Endothelial cell of umbilical vein (primary cell): Measurements from ENCODE around the gene TRIM25. TPM values are rescaled to one million over a fixed set of nuclear protein-coding genes. Genes with fewer than 3 reads are reported as not detected.

Experiments used
- BruUV-seq: library from RNA; stranded (reverse); fragments of 400-500 nt; replicated peaks from 2 replicates; lab custom pipeline; 2021; lab: Mats Ljungman, UMichigan
- CTCF ChIA-PET: fragments of 300-600, 350-600 bp; sonication (Branson Sonifier 250); formaldehyde crosslinking; loops from one replicate; lab custom pipeline; 2021; ENCODE audit warnings: antibody characterized with exemption, inconsistent platforms; lab: Charles Lee
- POLR2A ChIA-PET: fragments of 300-600, 350-600 bp; sonication (Branson Sonifier 250); formaldehyde crosslinking; loops from one replicate; lab custom pipeline; 2021; ENCODE audit warnings: antibody characterized with exemption, inconsistent platforms; lab: Charles Lee
- DNase-seq: peaks from one replicate; pipeline ENCODE4 v3.0.0-alpha.2; 2011; ENCODE audit warnings: low read depth, low spot score
- FAIRE-seq: peaks from 2 replicates; lab custom pipeline; 2011; peaks lifted over from hg19 to GRCh38; lab: Jason Lieb, UNC
- H2AFZ ChIP-seq: 2 replicates; pipeline ENCODE4 v1.6.0; 2012; ENCODE audit warnings: low read depth, low read length, control low read depth, inconsistent platforms
- H3K27ac ChIP-seq: 2 replicates; pipeline ENCODE4 v1.5.1; 2011; ENCODE audit warnings: low read depth, mild to moderate bottlenecking, control low read depth, low read length, moderate library complexity; ENCODE audit not compliant: insufficient read depth
- H3K27me3 ChIP-seq, 2 experiments: 2 replicates each; pipeline versions ENCODE4 v1.6.0 to v1.6.1; 2011; ENCODE audit warnings: low read length in 2 of 2, mixed read lengths in 1 of 2; ENCODE audit not compliant: control insufficient read depth in 2 of 2, insufficient read depth in 2 of 2
- H3K36me3 ChIP-seq, 2 experiments: 2 replicates in 1 of 2; 3 replicates in 1 of 2; pipeline ENCODE4 v1.5.1; 2011; ENCODE audit warnings: low read length in 2 of 2, mild to moderate bottlenecking in 1 of 2, moderate library complexity in 1 of 2; ENCODE audit not compliant: control insufficient read depth in 2 of 2, insufficient read depth in 2 of 2; ENCODE audit errors: extremely low read depth in 1 of 2
- H3K4me1 ChIP-seq: 3 replicates; pipeline ENCODE4 v1.5.1; 2011; ENCODE audit warnings: mild to moderate bottlenecking, low read length; ENCODE audit not compliant: control insufficient read depth, insufficient read depth; ENCODE audit errors: extremely low read depth
- H3K4me2 ChIP-seq: 2 replicates; pipeline ENCODE4 v1.6.1; 2011; ENCODE audit warnings: low read length, control low read depth, mixed read lengths; ENCODE audit not compliant: insufficient read depth
- H3K4me3 ChIP-seq, 3 experiments: fragments of 200-600 bp in 1 of 3; sonication (generic), shearing (Covaris generic) in 1 of 3; replicated peaks in 1 of 3; 2 replicates each; pipeline ENCODE4 v1.5.1; 2011 to 2016; ENCODE audit warnings: control low read depth in 3 of 3, low read length in 3 of 3, mild to moderate bottlenecking in 2 of 3, inconsistent platforms in 1 of 3, low read depth in 1 of 3, moderate library complexity in 1 of 3; ENCODE audit not compliant: insufficient read depth in 1 of 3
- H3K79me2 ChIP-seq: 2 replicates; pipeline ENCODE4 v1.6.0; 2012; ENCODE audit warnings: low read length, inconsistent platforms; ENCODE audit not compliant: control insufficient read depth, insufficient read depth
- H3K9ac ChIP-seq: replicated peaks from 2 replicates; pipeline ENCODE3; 2011; ENCODE audit warnings: low read length, control low read depth; ENCODE audit not compliant: insufficient read depth; ENCODE audit errors: extremely low read depth
- H3K9me1 ChIP-seq: replicated peaks from 3 replicates; pipeline ENCODE4 v1.6.0; 2011; ENCODE audit warnings: mild to moderate bottlenecking, low read length; ENCODE audit not compliant: control insufficient read depth, insufficient read depth; ENCODE audit errors: extremely low read depth
- H3K9me3 ChIP-seq: replicated peaks from 2 replicates; pipeline ENCODE4 v1.5.1; 2012; ENCODE audit warnings: low read length, inconsistent platforms; ENCODE audit not compliant: control insufficient read depth, insufficient read depth
- H4K20me1 ChIP-seq: replicated peaks from 2 replicates; pipeline ENCODE3; 2011; ENCODE audit warnings: mild to moderate bottlenecking, low read length; ENCODE audit not compliant: control insufficient read depth, insufficient read depth; ENCODE audit errors: extremely low read depth
- EZH2 ChIP-seq: IDR thresholded peaks from 2 replicates; pipeline ENCODE4 v1.6.1; 2012; ENCODE audit warnings: borderline replicate concordance, low read depth, mild to moderate bottlenecking, moderate library complexity, low read length, inconsistent platforms; ENCODE audit not compliant: severe bottlenecking
- POLR2AphosphoS5 ChIP-seq: IDR thresholded peaks from 2 replicates; pipeline ENCODE4 v1.6.1; 2012; ENCODE audit warnings: low read depth, mild to moderate bottlenecking, control low read depth, low read length, moderate library complexity; ENCODE audit not compliant: insufficient read depth
- dilution Hi-C: fragments of 300-500 bp; cut with MboI; formaldehyde crosslinking; loops from one replicate; pipeline ENCODE4 v1.15.0; 2019; ENCODE audit warnings: low sequenced_read_pairs; ENCODE audit not compliant: extremely low pct_ligation_motif_present
- intact Hi-C: fragments of 100-400 bp; cut with micrococcal nuclease; formaldehyde crosslinking; loops from one replicate; pipeline ENCODE4 v1.10.0; 2022
- polyA plus RNA-seq, 4 experiments: library from polyadenylated mRNA; depleted of rRNA in 3 of 4; stranded (reverse) in 3 of 4; unstranded in 1 of 4; fragments of >200 nt; gene quantifications; 2 replicates each; pipeline versions ENCODE4 v1.2.1 to v1.2.3, GENCODE V29; 2011 to 2012; ENCODE audit warnings: missing spikeins in 1 of 4
- total RNA-seq: library from RNA; stranded (reverse); gene quantifications from 2 replicates; pipeline ENCODE4 v1.2.3, GENCODE V29; 2021
- TF ChIP-seq, protein P1 (sequence below), 2 donors: IDR thresholded peaks; 1 replicate in 1 of 2; 2 replicates in 1 of 2; pipeline ENCODE4 v1.5.1; 2011; ENCODE audit warnings: low read length in 2 of 2, mild to moderate bottlenecking in 2 of 2, moderate library complexity in 2 of 2, control low read depth in 1 of 2, inconsistent platforms in 1 of 2, low read depth in 1 of 2; ENCODE audit not compliant: insufficient read depth in 1 of 2; ENCODE audit errors: extremely low read depth in 1 of 2

The TRIM25 gene
- total and polyA plus RNA-seq, 2 donors (not counting 3 experiments of a cell fraction or from before 2014, with no cell fraction given) = 42.8 to 98.4 TPM

GRCh38 chr17:56896217-56896967 is 17.5 kb downstream of the TRIM25 start:
- BruUV-seq = no TSS peak
- Histone ChIP-seq H3K9me3 (no peaks in the 10 kb centered on the region), H3K27ac (no peak overlapping the region), H3K27me3 (no peaks in the 10 kb centered on the region), H3K9ac (no peak overlapping the region), H3K36me3 (peaks cover 16 to 54% of the 10 kb centered on the region in 2 experiments), H3K9me1 (no peaks in the 10 kb centered on the region), H3K4me3 (no peak overlapping the region), H3K79me2 (peaks cover 4% of the 10 kb centered on the region), H3K4me1 (peaks cover 13% of the 10 kb centered on the region), H2AFZ (no peak overlapping the region), H4K20me1 (no peaks in the 10 kb centered on the region), H3K4me2 (no peak overlapping the region)
- TF ChIP-seq EZH2 (no peak), POLR2AphosphoS5 (no peak)
- TF ChIP-seq, protein P1, sequence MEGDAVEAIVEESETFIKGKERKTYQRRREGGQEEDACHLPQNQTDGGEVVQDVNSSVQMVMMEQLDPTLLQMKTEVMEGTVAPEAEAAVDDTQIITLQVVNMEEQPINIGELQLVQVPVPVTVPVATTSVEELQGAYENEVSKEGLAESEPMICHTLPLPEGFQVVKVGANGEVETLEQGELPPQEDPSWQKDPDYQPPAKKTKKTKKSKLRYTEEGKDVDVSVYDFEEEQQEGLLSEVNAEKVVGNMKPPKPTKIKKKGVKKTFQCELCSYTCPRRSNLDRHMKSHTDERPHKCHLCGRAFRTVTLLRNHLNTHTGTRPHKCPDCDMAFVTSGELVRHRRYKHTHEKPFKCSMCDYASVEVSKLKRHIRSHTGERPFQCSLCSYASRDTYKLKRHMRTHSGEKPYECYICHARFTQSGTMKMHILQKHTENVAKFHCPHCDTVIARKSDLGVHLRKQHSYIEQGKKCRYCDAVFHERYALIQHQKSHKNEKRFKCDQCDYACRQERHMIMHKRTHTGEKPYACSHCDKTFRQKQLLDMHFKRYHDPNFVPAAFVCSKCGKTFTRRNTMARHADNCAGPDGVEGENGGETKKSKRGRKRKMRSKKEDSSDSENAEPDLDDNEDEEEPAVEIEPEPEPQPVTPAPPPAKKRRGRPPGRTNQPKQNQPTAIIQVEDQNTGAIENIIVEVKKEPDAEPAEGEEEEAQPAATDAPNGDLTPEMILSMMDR (IDR thresholded peaks at IDR 0.05; ENCODE audit: extremely low read depth in 1 of 2, insufficient read depth in 1 of 2, low read depth in 1 of 2, low read length in 2 of 2) = no peak
- DNase-seq (no peak), FAIRE-seq (no peak)
- ChIA-PET POLR2A (interaction anchor here (0.7 kb wide), 1 partner anchor 1074 kb away, joined by 3 read pairs; no protein-coding TSS in a partner anchor), CTCF (interaction anchor here (0.7 kb wide), 1 partner anchor 43 kb away, joined by 3 read pairs; no protein-coding TSS in a partner anchor)
- intact Hi-C loops (no loop called here), dilution Hi-C loops (no loop called here)
